ENCODE measurements around the gene ATRIP. TPM values are rescaled to one million over a fixed set of nuclear protein-coding genes. Genes with fewer than 3 reads are reported as not detected.
A peak's percentile ranks its signal among the peaks of the same experiment; 100 is the strongest.

ATRIP gene
- total and polyA plus RNA-seq, 2 of the 4 experiments (the other 2 are of a cell fraction) = 6.8 to 10.8 TPM

- no peak overlapping the region for H3K18ac ChIP-seq (ENCODE audit: low read depth, low read length)
- intact Hi-C loops (cut with micrococcal nuclease) = no loop called here
- no peak overlapping the region for H4K8ac ChIP-seq (ENCODE audit: low read depth in 2 of 2, low read length in 2 of 2)
- H2AFZ ChIP-seq (replicated peaks; ENCODE audit: low read length, poor library complexity) = no peak overlapping the region
- dilution Hi-C loops (cut with HindIII; ENCODE audit: low sequenced_read_pairs, unreplicated experiment) = no loop called here
- H3K4ac ChIP-seq (ENCODE audit: low read depth, low read length) = no peak overlapping the region
- no TSS peak for BruUV-seq (replicated peaks)
- no peak overlapping the region for H2BK15ac ChIP-seq (ENCODE audit: low read depth, low read length)
- no peaks in the 10 kb centered on the region for H3K9me1 ChIP-seq (ENCODE audit: insufficient read depth, low read length)
- H3K4me2 ChIP-seq (ENCODE audit: low read depth, low read length) = no peak overlapping the region
- no peaks in the 10 kb centered on the region for H3K27me3 ChIP-seq (ENCODE audit: control insufficient read depth, insufficient read depth, low read length)
- in situ Hi-C loops (cut with MboI; ENCODE audit: low sequenced_read_pairs) = loop anchor here (10.0 kb wide), 1 partner anchor 205 kb away; the partner anchor contains the start of gene CELSR3
- H3K14ac ChIP-seq (replicated peaks; ENCODE audit: low read depth, low read length) = no peak overlapping the region
- no peak for DNase-seq
- no peaks in the 10 kb centered on the region; the same call in 1 of the 2 replicates for H4K20me1 ChIP-seq (ENCODE audit: insufficient read depth, low read length)
- H3K79me1 ChIP-seq (ENCODE audit: low read depth in 1 of 2, low read length in 2 of 2) = no peaks in the 10 kb centered on the region; a peak in 1 of 4 replicates
- H3K36me3 ChIP-seq (ENCODE audit: control insufficient read depth, insufficient read depth, low read length) = peaks cover 30% of the 10 kb centered on the region
- H3K9ac ChIP-seq (ENCODE audit: low read depth, low read length) = no peak overlapping the region
- H3K27ac ChIP-seq (ENCODE audit: insufficient read depth, low read length) = no peak overlapping the region
- H2AK5ac ChIP-seq (ENCODE audit: low read depth, low read length) = no peak overlapping the region
- ChIA-PET CTCF (no interaction called here), POLR2A (ENCODE audit: unreplicated experiment) (no interaction called here)
- H3K56ac ChIP-seq (ENCODE audit: extremely low read depth, insufficient read depth, low read length) = no peak overlapping the region
- no peaks in the 10 kb centered on the region for H3K9me3 ChIP-seq (ENCODE audit: control insufficient read depth, insufficient read depth, low read length)
- no peak overlapping the region for H2BK120ac ChIP-seq (ENCODE audit: low read depth, low read length)
- H3K4me3 ChIP-seq (ENCODE audit: insufficient read depth, low read depth, low read length) = no peak overlapping the region
- H2BK5ac ChIP-seq (ENCODE audit: low read depth, low read length, poor library complexity, severe bottlenecking) = no peak overlapping the region
- H3K23ac ChIP-seq (ENCODE audit: low read depth, low read length) = no peak overlapping the region
- peak overlapping the region; percentile 55 for H2AK9ac ChIP-seq (replicated peaks; ENCODE audit: low read depth, low read length, poor library complexity)
- ATAC-seq (ENCODE audit: low read depth) = no peak
- no peak overlapping the region for H2BK20ac ChIP-seq (ENCODE audit: low read depth, low read length)
- H4K5ac ChIP-seq (ENCODE audit: low read depth, low read length) = no peak overlapping the region
- 89% methylated on average over 5 of the region's 7 CpGs; no CpG with 5 or more reads in 1 of the 2 experiments for WGBS, 2 experiments (ENCODE audit: extremely low coverage in 2 of 2, insufficient read length in 1 of 2)
- peaks cover under 1% of the 10 kb centered on the region; the same call in 1 of the 2 replicates for H3K4me1 ChIP-seq (ENCODE audit: control insufficient read depth, insufficient read depth, low read length)
- no peak overlapping the region for H4K91ac ChIP-seq (ENCODE audit: insufficient read depth, low read depth, low read length)
- no peak for TF ChIP-seq ELK1 (IDR thresholded peaks at IDR 0.05; ENCODE audit: borderline replicate concordance, low read depth, low read length)
- no peak for TF ChIP-seq SMC3 (IDR thresholded peaks at IDR 0.05; ENCODE audit: low read depth, low read length)
- TF ChIP-seq BHLHE40 (IDR thresholded peaks at IDR 0.05; ENCODE audit: low read depth, low read length) = no peak
- no peak for TF ChIP-seq RFX5 (IDR thresholded peaks at IDR 0.05; ENCODE audit: low read depth, low read length)
- no peak for TF ChIP-seq RAD21 (IDR thresholded peaks at IDR 0.05; ENCODE audit: low read length)
- no peak for TF ChIP-seq USF2 (IDR thresholded peaks at IDR 0.05; ENCODE audit: low read depth, low read length)
- no peak for TF ChIP-seq MXI1 (IDR thresholded peaks at IDR 0.05; ENCODE audit: borderline replicate concordance, low read depth, low read length)
- no peak for TF ChIP-seq RCOR1 (IDR thresholded peaks at IDR 0.05; ENCODE audit: insufficient replicate concordance, low read length)
- TF ChIP-seq MAFK (IDR thresholded peaks at IDR 0.05; ENCODE audit: low read depth, low read length) = no peak
- TF ChIP-seq FOS (IDR thresholded peaks at IDR 0.05; ENCODE audit: low read depth, low read length) = no peak
- TF ChIP-seq POLR2A (IDR thresholded peaks at IDR 0.05; ENCODE audit: low read depth, low read length) = no peak
- TF ChIP-seq NFE2L2 (IDR thresholded peaks at IDR 0.05; ENCODE audit: low read depth, low read length) = no peak
- TF ChIP-seq CTCF (conservative IDR thresholded peaks at IDR 0.05; ENCODE audit: low read depth, low read length) = no peak
- no peak for TF ChIP-seq CEBPB (IDR thresholded peaks at IDR 0.05; ENCODE audit: low read depth, low read length)
- no peak for TF ChIP-seq CHD1 (IDR thresholded peaks at IDR 0.05; ENCODE audit: low read depth, low read length)
Measured at GRCh38 chr3:48459773-48460516, 13.4 kb downstream of the ATRIP start.

Measured in IMR-90 (cell line).